RWPE2 (cell line): ENCODE results near the gene TMEM89.
A peak's percentile ranks its signal among the peaks of the same experiment; 100 is the strongest.

ENCODE experiments used
- ATAC-seq: fragments of 200-7000 bp; cut with Tn5 transposase; 3 replicates; pipeline ENCODE4 v1.9.1; 2021; ENCODE audit warnings: low read depth
- DNase-seq: peaks from one replicate; pipeline ENCODE4 v3.0.0-alpha.2; 2020; ENCODE audit warnings: low spot score
- H3K27ac ChIP-seq: fragments of 450-650 bp; 2 replicates; pipeline ENCODE4 v1.5.1; 2017; ENCODE audit warnings: mild to moderate bottlenecking; ENCODE audit not compliant: poor library complexity, severe bottlenecking
- H3K27me3 ChIP-seq: fragments of 250-450 bp; sonication (Bioruptor Pico); 2 replicates; pipeline ENCODE4 v1.5.1; 2021; ENCODE audit warnings: mild to moderate bottlenecking, moderate library complexity; ENCODE audit not compliant: insufficient read depth, poor library complexity, severe bottlenecking
- H3K36me3 ChIP-seq: fragments of 250-450 bp; sonication (Bioruptor Pico); 2 replicates; pipeline ENCODE4 v1.5.1; 2020; ENCODE audit warnings: low read depth, mild to moderate bottlenecking, moderate library complexity
- H3K4me1 ChIP-seq: fragments of 250-450 bp; sonication (Bioruptor Pico); 2 replicates; pipeline ENCODE4 v1.5.1; 2021; ENCODE audit warnings: mild to moderate bottlenecking, moderate library complexity; ENCODE audit not compliant: insufficient read depth, poor library complexity, severe bottlenecking
- H3K4me3 ChIP-seq: fragments of 250-450 bp; sonication (Bioruptor Pico); 2 replicates; pipeline ENCODE4 v1.5.1; 2021; ENCODE audit warnings: mild to moderate bottlenecking, moderate library complexity; ENCODE audit not compliant: severe bottlenecking
- H3K9me3 ChIP-seq: fragments of 250-450 bp; sonication (Bioruptor Pico); 2 replicates; pipeline ENCODE4 v1.5.1; 2021; ENCODE audit warnings: mild to moderate bottlenecking, moderate library complexity; ENCODE audit not compliant: severe bottlenecking
- CTCF ChIP-seq: fragments of 450-650 bp; IDR thresholded peaks from one replicate; pipeline ENCODE4 v1.5.1; 2017; ENCODE audit warnings: mild to moderate bottlenecking, moderate library complexity; ENCODE audit not compliant: poor library complexity, severe bottlenecking

Gene TMEM89

GRCh38 chr3:48592519-48593087, 29.0 kb downstream of the TMEM89 start:
- peaks cover 21% of the 10 kb centered on the region for H3K4me1 ChIP-seq
- ATAC-seq = no peak
- no peak overlapping the region for H3K4me3 ChIP-seq
- H3K27me3 ChIP-seq = no peaks in the 10 kb centered on the region
- peaks cover 72% of the 10 kb centered on the region for H3K36me3 ChIP-seq
- peak overlapping the region; percentile 98 for H3K27ac ChIP-seq
- H3K9me3 ChIP-seq = no peaks in the 10 kb centered on the region
- TF ChIP-seq CTCF = no peak
- DNase-seq = no peak

DNA sequence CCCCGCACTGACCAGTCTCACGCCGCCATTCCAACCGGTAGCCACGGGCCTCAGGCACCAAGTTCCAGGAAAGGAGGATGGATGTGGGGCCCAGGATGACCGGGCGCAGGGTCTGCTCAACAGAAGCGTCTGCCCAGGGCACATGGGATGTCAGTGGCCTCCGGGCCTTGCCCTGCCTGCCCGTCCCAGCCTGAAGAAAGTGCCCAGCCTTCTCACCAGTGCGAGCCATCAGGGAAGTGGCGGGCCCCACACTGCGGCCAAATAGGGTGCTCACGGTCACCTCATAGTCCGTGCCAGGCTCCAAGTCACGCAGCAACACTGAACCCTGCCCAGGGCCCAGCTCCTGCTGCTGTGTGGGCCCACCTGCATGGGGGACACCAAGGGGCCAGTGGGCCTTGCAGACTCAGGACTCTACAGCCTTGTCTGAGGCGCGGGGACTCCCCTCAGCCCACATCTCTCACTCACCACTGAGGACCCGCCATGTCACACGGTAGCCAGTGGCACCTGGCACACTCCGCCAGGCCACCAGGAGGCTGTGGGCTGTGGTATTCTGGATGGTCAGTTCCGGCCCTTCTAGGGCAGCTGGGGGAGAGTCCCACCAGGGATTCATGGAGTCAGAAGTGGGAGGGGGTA, 29.6 kb downstream of the TMEM89 start:
- no peak for DNase-seq
- Histone ChIP-seq H3K9me3 (no peaks in the 10 kb centered on the region), H3K4me3 (no peak overlapping the region), H3K4me1 (peaks cover 15% of the 10 kb centered on the region), H3K27ac (peak overlapping the region; percentile 98), H3K27me3 (no peaks in the 10 kb centered on the region), H3K36me3 (peaks cover 73% of the 10 kb centered on the region)
- no peak for TF ChIP-seq CTCF
- no peak for ATAC-seq

- no peak for ATAC-seq
- DNase-seq = no peak
- H3K4me3 ChIP-seq = no peak overlapping the region
- H3K9me3 ChIP-seq = no peaks in the 10 kb centered on the region
- peaks cover 9% of the 10 kb centered on the region for H3K4me1 ChIP-seq
- peaks cover 78% of the 10 kb centered on the region for H3K36me3 ChIP-seq
- H3K27ac ChIP-seq = peak overlapping the region; percentile 98
- H3K27me3 ChIP-seq = no peaks in the 10 kb centered on the region
- TF ChIP-seq CTCF = no peak
Observed at GRCh38 chr3:48591436-48591835, 30.1 kb downstream of the TMEM89 start.

GRCh38 chr3:48588230-48588629, 33.3 kb downstream of the TMEM89 start:
- H3K27ac ChIP-seq = no peak overlapping the region
- no peaks in the 10 kb centered on the region for H3K27me3 ChIP-seq
- no peak for DNase-seq
- no peak for ATAC-seq
- no peak overlapping the region for H3K4me3 ChIP-seq
- H3K4me1 ChIP-seq = no peaks in the 10 kb centered on the region
- peaks cover 100% of the 10 kb centered on the region for H3K36me3 ChIP-seq
- no peak for TF ChIP-seq CTCF
- no peaks in the 10 kb centered on the region for H3K9me3 ChIP-seq

DNA sequence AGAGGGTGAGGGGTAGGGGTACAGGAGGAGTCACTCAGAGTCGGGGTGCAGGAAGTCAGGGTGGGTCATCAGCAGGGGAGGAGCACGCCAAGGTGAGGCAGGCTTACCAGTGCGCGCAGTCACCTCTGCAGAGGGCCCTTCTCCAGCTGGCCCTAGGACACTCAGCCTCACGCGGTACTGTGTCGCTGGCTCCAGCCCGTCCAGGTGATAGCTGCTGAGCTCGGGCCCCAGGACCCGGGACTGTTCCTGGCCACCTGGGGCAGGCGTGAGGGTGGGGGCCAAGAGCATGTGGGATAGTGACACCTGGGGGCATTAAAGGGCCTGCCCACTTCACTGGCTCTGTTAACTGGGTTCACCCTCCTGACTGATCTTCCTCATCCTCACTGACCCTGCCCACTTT, 33.9 kb downstream of the TMEM89 start:
- Histone ChIP-seq H3K27ac (no peak overlapping the region), H3K4me3 (no peak overlapping the region), H3K9me3 (no peaks in the 10 kb centered on the region), H3K4me1 (no peaks in the 10 kb centered on the region), H3K36me3 (peaks cover 100% of the 10 kb centered on the region), H3K27me3 (no peaks in the 10 kb centered on the region)
- no peak for ATAC-seq
- no peak for DNase-seq
- TF ChIP-seq CTCF = no peak
